IPS-18c (cell line): ENCODE results near the gene MRPL18.
"Not testable (repeated sequence)": the region's sequence is repeated elsewhere in the genome, so short reads cannot be mapped to it uniquely, and the experiment has no call there.

Experiments used
- H3K4me3 ChIP-seq: 2 replicates; pipeline ENCODE4 v1.7.0; 2013; ENCODE audit warnings: low read depth, mild to moderate bottlenecking, low read length, moderate library complexity; ENCODE audit not compliant: insufficient read depth
- H3K9me3 ChIP-seq: one replicate; pipeline ENCODE4 v1.6.1; 2013; ENCODE audit warnings: mild to moderate bottlenecking, low read length, moderate library complexity; ENCODE audit not compliant: control insufficient read depth, insufficient read depth

Gene MRPL18

DNA sequence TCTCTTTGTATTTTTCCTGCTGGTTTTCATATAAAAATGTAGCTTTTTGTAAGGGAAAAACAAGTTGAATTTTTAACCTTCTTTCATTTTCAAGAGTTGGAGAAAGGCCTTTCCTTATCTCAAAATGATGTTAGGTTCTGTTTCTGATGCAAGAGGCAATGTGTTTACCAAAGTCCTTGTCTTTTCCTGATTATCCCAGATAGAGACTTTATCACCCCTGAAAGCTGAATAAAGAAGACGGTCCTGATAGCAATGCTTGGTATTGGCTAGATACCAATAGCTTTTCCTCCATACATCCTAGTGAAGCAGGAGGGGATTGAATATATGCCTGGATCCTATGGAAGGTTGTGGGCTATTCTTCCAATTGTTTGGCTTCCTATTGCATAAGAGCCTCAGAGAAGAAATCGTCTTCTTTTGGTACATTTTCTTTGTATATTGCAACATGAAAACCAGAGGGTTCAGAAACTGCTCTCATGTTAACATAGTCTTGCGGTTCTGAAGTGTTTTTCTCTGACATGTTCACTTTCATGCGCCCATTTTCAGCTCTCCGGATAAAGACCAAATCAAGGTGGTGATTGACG, 15.3 kb downstream of the MRPL18 start:
- Histone ChIP-seq H3K9me3 (no peaks in the 10 kb centered on the region), H3K4me3 (no peak overlapping the region)

DNA sequence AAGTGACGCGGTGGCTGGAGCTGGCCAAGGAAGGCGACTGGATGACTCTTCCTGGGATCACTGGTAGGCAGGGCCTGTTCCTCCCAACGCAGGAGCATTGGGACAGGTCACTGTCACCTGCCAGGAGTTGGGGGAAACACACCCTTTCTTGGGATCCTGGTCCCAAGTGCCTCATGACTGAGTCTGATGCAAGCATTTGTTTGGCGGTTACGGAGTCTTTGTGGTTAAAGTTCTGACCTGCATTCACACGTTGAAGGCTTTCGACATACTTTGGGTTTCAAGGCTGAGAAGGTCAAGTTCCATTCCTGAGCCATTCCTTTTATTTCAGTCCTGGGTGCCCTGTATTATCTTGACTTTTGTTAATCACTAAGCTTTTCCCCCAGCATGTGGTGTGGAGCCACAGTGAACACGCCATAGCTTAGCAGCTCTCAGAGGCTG, 15.8 kb downstream of the MRPL18 start:
- H3K9me3 ChIP-seq = no peaks in the 10 kb centered on the region
- H3K4me3 ChIP-seq = no peak overlapping the region

DNA sequence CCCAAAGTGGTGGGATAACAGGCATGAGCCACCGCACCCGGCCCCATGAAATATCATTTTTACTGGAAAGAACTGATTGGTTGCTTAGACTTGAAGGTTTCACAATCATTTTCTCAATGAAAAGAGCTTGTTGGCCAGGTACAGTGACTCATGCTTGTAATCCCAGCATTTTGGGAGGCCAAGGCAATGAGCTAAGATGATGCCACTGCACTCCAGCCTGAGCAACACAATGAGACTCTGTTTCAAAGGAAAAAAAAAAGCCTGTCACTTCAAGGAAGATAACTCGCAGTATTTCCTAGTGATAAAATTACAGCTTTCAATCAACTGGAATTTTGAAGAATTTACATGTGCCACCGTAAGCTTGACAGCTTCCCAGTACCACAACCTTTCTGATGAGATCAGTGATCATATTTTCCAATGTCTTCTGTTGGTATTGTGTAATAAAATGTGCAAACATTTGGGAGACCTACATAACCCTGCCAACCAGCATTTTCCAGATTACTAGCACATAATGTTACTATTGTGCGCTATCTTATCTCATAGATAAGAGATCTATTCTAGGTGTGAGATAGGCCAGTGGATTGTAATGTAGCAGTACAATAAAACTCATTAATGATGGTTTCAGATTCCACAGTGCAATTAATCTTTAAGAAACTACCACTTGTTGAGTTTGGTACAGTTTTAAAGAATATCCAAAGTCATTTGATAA, 17.0 kb downstream of the MRPL18 start:
- no peak overlapping the region for H3K4me3 ChIP-seq
- no peaks in the 10 kb centered on the region for H3K9me3 ChIP-seq

DNA sequence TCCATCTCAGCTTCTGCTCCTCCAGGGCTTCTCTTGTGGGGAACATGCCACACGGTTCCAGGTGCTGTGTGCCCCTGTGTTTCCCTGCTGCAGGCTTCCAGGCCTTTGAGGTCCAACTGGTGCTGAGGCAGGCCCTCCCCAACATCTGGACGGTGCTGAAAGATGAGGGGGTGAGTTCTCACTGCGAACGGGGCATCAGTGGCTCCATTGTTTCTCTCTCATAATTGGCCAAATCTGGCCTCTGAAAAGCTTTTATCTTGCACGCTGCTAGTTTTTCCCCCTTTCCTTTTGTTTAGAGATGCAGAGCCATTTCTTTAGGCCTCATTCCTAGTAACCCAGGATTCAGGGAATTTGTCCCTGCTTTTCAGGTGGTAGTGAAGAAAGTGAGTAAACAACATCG, 18.4 kb downstream of the MRPL18 start:
- Histone ChIP-seq H3K9me3 (no peaks in the 10 kb centered on the region), H3K4me3 (no peak overlapping the region)

DNA sequence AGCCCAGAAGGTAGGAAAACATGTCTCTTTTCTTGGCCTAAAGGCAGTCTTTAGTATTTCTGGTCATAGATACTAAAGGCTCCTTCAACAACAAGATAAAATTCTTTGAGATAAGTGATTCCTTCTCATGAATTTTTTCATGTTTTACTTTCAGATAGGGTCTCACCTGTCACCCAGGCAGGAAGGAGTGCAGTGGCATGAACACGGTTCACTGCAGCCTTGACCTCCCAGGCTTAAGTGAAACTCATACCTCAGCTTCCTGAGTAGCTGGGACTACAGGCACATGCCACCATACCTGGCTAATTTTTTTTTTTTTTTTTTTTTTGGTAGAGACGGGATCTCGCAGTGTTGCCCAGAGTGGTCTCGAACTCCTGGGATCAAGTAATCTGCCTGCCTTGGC, 18.9 kb downstream of the MRPL18 start:
- no peak overlapping the region for H3K4me3 ChIP-seq
- no peaks in the 10 kb centered on the region for H3K9me3 ChIP-seq

DNA sequence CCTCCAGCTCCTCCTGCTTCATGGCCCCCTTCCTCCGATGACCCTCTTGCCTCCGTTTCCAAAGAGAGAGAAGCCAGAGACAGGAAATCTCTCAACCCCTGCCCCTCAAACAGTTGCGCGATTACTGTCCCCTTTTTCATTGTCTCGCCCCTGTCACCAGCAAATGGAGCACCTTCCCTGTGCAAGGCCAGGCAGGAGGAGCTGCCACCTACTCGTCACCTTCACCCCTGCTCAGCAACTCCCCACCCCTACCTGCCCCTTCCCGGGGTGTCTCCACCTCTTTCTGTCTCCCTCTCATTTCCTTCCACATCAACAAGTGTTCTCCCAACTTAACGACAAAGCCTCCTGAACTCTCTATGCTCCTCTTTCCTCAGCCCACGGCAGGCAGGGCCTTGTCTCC, 23.5 kb downstream of the MRPL18 start:
- H3K4me3 ChIP-seq = no peak overlapping the region
- H3K9me3 ChIP-seq = no peaks in the 10 kb centered on the region

DNA sequence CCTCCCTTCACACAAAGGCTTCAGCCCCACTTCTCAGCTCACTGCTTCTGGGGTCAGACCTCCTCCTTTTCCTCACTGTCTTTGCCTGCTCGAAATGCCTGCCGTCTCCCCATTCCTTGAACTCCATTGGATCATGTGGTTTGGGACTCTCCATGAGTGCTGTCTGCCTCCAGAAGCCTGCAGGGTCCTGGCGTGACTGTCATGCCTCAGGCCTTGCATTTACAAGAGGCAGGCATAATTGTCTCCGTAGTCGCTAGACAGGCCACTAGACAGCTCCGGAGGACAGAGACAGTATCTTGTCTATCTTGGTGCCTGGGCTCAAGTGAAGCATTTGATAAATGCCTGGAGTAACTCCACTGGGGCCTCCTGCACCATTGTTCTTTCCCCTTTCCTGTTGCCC, 25.1 kb downstream of the MRPL18 start:
- Histone ChIP-seq H3K9me3 (no peaks in the 10 kb centered on the region), H3K4me3 (no peak overlapping the region)

DNA sequence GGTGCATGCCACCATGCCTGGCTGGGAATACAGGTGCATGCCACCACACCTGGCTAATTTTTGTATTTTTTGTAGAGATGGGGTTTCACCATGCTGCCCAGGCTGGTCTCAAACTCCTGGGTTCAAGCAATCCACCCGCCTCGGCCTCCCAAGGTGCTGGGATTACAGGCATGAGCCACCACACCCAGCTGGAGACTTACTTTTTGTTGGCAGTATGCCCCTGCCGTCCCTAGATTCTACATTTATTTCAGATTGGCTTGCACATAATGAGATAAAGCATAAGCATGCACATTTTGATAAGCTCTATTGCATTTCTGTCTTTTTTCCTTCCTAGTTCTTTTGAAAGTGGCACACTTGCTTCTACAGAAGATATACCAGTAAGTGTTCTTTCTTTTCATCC, 26.5 kb downstream of the MRPL18 start:
- not testable (repeated sequence) for H3K4me3 ChIP-seq, H3K9me3 ChIP-seq

DNA sequence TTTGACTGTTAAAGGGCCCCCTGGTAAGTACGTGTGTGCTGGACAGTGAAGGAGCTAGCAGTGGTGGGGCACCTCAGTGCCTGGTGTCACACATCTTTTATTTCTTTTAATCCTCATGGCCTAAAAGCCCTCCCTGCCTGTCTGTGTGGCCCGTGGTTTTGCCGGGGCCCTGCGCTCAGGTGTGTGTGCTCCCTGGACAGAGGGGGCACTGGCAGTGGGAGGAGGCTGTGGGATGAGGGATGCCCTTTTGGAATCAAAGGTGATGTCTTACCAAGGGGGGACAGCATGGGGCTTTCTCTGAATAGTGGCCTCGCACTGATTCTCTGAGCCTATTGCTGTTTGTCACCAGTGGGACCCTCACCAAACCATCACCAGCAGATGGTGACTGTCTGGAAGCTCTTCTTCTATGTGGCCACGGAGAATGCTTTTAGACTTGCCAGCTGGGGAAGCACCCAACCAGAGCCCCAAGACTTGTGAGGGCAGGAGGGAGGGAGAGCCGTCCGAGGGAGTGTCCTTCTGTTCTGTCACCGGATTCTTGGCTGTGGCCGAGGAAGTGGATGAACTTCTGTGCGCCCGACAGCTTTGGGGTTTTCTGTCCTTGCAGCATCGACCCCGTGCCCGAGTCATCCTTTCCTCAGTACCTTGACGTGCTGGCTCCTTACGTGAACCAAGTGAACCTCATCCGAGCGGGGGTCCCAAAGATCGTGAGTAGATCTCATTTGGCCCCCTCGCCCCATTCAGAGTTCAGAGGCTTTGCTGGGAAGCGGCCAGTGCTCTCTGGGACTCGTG, 27.9 kb downstream of the MRPL18 start:
- Histone ChIP-seq H3K9me3 (no peaks in the 10 kb centered on the region), H3K4me3 (no peak overlapping the region)

DNA sequence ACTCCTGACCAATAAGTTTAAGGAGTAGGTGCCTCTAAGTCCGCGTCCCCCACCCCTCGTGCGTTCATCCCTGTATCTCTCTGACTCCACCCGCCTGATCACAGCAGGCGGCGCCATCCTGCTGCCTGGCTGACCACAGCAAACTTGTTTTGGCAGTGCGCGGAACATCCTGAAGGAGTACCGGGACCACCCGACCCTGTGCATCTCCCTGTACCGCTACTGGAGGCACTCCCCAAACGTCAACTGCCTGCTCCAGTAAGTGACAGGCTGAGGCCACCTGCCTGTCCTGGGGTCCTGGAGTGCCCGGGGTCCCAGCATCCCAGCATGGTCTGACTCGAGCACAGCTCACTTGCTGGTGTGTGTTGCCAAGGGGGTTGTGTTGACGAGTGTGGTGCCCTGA, 28.8 kb downstream of the MRPL18 start:
- no peak overlapping the region for H3K4me3 ChIP-seq
- no peaks in the 10 kb centered on the region for H3K9me3 ChIP-seq

DNA sequence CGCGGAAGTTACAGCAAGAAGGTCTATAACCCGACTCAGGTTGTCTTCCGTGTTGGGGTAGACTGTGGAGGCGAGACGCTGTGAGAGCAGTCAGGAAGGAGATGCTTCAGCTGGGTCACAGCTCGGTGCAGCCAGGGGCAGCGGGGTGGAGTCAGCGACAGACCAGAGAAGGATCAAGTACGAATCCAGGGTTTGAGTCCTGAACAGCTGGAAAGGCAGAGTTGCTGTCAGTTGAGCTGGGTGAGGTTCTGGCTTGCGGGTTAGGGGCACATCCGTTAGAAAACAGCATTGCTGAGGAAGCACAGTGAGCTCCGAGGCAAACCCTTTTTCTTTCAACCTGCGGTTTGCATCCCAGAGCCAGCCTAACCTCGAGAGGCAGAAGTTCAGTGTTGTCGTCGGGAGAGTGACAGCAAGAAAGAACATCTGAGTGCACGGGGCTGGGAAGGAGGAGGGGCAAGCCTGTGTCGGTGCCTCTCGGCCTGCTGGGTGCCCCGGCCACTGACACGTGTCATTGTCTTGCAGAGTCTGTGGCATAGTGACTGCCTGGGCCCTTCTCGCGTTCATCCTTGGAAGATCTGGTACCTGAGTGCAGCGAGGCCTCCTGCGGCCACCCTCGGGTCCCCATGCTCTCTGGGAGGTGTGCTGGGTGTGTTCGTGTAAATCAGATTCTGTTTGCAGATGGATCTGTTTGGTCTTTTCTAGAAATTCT, 29.8 kb downstream of the MRPL18 start:
- Histone ChIP-seq H3K9me3 (no peaks in the 10 kb centered on the region), H3K4me3 (no peak overlapping the region)

DNA sequence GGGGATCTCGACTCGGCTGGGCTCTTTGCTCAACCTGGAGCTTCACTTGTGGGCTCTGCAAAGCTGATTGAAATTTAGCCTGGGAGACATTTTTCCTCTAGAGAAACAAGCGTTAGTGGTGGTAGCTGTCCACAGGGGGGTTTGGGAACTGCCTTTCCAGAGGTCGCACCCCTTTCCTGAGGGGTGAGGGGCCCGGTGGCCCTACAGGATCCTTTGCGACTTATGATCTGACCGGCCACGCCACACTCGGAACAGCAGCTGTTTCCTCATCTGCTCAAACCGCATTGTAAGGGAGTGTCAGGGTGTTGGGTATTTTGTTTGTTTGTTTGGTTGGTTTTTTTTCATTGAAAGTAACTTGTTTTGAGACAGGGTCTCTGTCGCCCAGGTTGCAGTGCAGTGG, 30.9 kb downstream of the MRPL18 start:
- H3K9me3 ChIP-seq = peaks cover 2% of the 10 kb centered on the region
- H3K4me3 ChIP-seq = no peak overlapping the region; the same call in 1 of the 2 replicates

DNA sequence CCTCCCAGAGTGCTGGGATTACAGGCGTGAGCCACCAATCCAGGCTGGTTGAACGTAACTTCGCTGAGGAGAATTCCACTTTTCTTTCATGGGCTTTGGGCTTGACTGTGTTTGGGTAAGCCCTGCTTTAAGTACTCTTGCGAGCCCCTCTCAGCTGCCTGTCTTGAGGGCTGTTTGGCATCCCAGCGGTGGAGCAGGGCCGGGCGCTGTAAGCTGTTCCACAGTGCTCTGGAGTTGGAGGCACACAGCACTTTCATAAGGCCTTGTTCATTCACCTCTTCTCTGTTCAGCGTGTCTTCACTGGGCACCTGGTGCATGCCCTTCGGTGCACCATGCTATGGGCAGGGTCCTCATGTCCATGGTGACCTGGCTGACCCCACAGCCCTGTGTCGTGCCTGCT, 31.5 kb downstream of the MRPL18 start:
- no peak overlapping the region for H3K4me3 ChIP-seq
- peaks cover 2% of the 10 kb centered on the region for H3K9me3 ChIP-seq

DNA sequence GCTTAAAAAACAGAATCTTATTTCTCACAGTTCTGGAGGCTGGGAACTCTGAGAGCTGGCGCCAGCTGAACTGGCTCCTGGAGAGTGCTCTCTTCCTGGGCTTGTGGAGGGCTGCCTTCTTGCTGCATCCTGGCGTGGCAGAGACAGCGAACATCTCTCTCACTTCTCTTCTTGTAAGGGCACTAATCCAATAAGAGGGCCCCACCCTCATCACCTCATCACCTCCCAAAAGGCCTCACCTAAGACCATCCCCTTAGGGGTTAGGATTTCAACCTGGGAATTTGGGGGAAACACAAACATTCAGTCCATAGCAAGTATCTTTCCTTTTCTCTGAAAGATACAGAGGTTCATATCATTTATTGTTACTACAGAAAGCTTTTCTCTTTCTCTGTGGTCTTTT, 33.7 kb downstream of the MRPL18 start:
- peaks cover 2% of the 10 kb centered on the region for H3K9me3 ChIP-seq
- no peak overlapping the region for H3K4me3 ChIP-seq

DNA sequence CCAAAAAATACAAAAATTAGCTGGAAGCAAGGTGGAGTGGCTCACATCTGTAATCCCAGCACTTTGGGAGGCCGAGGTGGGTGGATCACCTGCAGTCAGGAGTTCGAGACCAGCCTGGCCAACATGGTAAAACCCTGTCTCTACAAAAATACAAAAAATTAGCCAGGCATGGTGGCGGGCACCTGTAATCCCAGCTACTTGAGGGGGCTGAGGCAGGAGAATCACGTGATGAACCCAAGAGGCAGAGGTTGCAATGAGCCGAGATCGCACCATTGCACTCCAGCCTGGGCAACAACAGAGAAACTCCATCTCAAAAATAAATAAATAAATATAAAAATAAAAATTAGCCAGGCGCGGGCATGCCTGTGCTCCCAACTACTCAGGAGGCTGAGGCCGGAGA, 34.4 kb downstream of the MRPL18 start:
- not testable (repeated sequence) for H3K4me3 ChIP-seq

DNA sequence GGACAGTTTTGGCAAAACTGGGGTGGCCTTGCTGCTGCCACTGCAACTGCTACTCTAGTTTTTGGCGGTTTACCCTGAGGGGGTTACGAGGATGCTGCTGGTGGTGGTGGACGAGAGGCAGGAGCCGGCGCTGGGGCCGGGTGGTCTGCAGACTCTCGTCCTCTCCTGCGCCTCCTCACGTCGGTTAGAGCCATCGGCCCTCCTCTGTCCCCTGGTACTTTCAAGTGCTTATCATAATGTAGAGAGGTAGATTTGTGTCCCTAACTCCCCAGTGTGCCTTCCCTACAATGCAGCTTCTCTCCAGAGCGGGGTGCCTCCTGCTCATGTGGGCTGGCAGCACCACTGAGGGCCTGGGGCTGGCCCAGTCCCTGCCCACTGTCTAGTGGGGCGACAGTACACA, 35.7 kb downstream of the MRPL18 start:
- H3K9me3 ChIP-seq = peaks cover 2% of the 10 kb centered on the region
- H3K4me3 ChIP-seq = no peak overlapping the region

More for the DNA sequence above, 34.4 kb downstream of the MRPL18 start:
- not testable (repeated sequence) for H3K9me3 ChIP-seq

DNA sequence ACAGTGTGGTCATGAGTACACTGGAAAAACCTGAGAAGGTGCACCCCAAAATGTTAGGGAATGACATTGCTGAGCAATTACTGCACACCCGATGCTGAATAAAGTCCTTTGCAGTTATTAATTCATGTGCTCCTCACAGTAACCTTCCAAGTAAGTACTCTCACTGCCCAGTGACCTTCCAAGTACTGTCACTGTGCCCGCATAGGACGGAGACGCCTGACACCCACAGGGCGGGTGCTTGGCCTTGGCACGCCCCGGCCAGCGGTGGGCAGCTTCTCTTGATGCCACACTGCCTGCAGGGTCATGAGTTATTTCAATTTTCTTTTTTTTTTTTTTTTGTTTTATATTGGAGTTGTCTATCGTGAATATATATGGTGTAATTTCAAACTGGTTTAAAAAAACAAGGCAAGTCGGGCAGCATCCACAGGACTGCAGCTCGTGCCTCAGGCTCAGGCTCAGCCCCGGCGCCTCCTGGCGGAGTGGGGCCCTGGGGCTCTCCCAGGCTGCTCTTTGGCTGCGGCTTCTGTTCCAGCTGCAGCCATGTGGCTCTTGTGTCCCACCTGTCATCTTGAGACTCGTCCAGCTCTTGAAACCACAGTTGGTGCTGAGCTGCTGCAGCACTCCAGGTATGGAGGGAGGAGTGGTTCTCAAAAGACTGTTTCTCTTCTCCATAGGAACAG, 36.8 kb downstream of the MRPL18 start:
- H3K4me3 ChIP-seq = no peak overlapping the region
- H3K9me3 ChIP-seq = peaks cover 2% of the 10 kb centered on the region
